HEK293 (cell line): Measurements from ENCODE around the gene DNM1.

Source experiments
- CTCF ChIP-seq: fragments of 450-650 bp; formaldehyde crosslinking; IDR thresholded peaks from 2 replicates; pipeline ENCODE4 v1.5.1; 2016; ENCODE audit warnings: missing biosample characterization, missing genetic modification characterization
- HOXA7 ChIP-seq: sonication (generic); formaldehyde crosslinking; IDR thresholded peaks from 2 replicates; pipeline ENCODE4 v1.8.1; 2022; ENCODE audit warnings: missing genetic modification reagents, borderline replicate concordance
- TRIM28 ChIP-seq: IDR thresholded peaks from 2 replicates; pipeline ENCODE4 v1.6.1; 2011; ENCODE audit warnings: low read length, control low read depth, borderline replicate concordance
- WT1 ChIP-seq: fragments of 450-650 bp; formaldehyde crosslinking; IDR thresholded peaks from 2 replicates; pipeline ENCODE4 v1.5.1; 2016; ENCODE audit warnings: missing biosample characterization, missing genetic modification characterization
- ZNF585B ChIP-seq: fragments of 450-650 bp; formaldehyde crosslinking; IDR thresholded peaks from 2 replicates; pipeline ENCODE4 v1.5.1; 2016; ENCODE audit warnings: missing biosample characterization, missing genetic modification characterization

DNA sequence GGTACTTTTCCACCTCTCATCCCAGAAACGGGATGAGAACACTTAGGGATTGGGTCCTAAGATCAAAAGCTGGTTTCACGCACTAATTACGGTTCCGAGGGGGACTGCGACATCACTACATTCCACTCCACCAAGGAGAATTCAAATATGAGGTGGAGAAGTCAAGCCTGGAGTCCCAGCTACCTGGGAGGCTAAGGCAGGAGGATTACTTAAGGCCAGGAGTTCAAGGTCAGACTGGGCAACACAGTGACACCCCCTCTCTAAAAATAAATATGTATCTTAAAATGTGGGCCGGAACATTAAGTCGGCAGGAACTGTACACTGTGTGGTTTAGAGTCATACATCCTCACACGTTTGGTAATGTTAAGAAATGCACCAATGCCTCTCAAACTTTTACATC is 71.1 kb downstream of the DNM1 start:
- TF ChIP-seq CTCF (tag by site-specific recombination) (no peak), HOXA7 (CRISPR knock-in tag) (no peak), ZNF585B (tag by site-specific recombination) (no peak), WT1 (tag by site-specific recombination) (no peak), TRIM28 (no peak)
